HL-60 (cell line): ENCODE measurements around the gene PRR18.

ENCODE experiments used
- CTCF ChIP-seq: IDR thresholded peaks from one replicate; pipeline ENCODE4 v1.5.1; 2011; ENCODE audit warnings: low read length, control low read depth, inconsistent platforms; ENCODE audit not compliant: insufficient read depth
- POLR2AphosphoS5 ChIP-seq: IDR thresholded peaks from 2 replicates; pipeline ENCODE4 v1.6.1; 2012; ENCODE audit warnings: low read depth
- REST ChIP-seq: IDR thresholded peaks from 2 replicates; pipeline ENCODE4 v1.6.1; 2012; ENCODE audit warnings: low read depth; ENCODE audit not compliant: insufficient replicate concordance
- SPI1 ChIP-seq: IDR thresholded peaks from 2 replicates; pipeline ENCODE4 v1.6.1; 2012; ENCODE audit warnings: low read depth, mild to moderate bottlenecking, borderline replicate concordance

DNA sequence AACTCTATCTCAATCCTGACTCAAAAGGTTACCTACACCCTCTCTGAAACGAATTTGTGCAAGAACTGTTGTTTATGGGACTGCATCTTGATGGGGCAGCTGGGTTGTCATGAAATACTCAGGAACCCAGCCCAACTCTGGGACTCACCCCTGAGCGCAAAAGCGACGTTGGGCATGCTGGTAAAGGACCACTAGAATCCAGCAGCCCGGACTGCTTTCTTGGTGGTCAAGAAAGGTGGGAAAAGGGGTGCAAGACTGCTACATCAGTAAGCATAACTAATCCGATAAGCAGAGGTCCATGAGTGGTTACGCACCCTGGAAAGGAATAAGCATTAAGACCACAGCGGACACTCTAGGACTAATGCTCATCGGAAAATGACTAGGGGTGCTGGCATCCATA lies 6.3 kb upstream of the PRR18 start:
- TF ChIP-seq CTCF (no peak), REST (no peak), SPI1 (no peak), POLR2AphosphoS5 (no peak)
